OCI-LY1 (cell line): Measurements from ENCODE around the gene MYBL2.

Experiments
- CTCF ChIP-seq: fragments of 200-600 bp; sonication (generic), shearing (Covaris generic); IDR thresholded peaks from 2 replicates; pipeline ENCODE4 v1.5.1; 2017; ENCODE audit warnings: mild to moderate bottlenecking, antibody characterized with exemption, low read length, moderate library complexity, mixed read lengths
- EZH2 ChIP-seq: fragments of 200-600 bp; sonication (generic), shearing (Covaris generic); IDR thresholded peaks from 2 replicates; pipeline ENCODE4 v1.8.0; 2017; ENCODE audit warnings: borderline replicate concordance, mixed run types, mild to moderate bottlenecking, antibody characterized with exemption, low read length, moderate library complexity, mixed read lengths

GRCh38 chr20:43662943-43663655, 3.8 kb upstream of the MYBL2 start:
- TF ChIP-seq CTCF = no peak
- no peak for TF ChIP-seq EZH2
